GM12878 (cell line): ENCODE data around the gene STX8. TPM values are rescaled to one million over a fixed set of nuclear protein-coding genes. Genes with fewer than 3 reads are reported as not detected.
A peak's percentile ranks its signal among the peaks of the same experiment; 100 is the strongest.
"Not testable (repeated sequence)": the region's sequence is repeated elsewhere in the genome, so short reads cannot be mapped to it uniquely, and the experiment has no call there.

Source experiments
- ATAC-seq: fragments of 200-7000 bp; cut with Tn5 transposase; 3 replicates; pipeline ENCODE4 v1.9.1; 2020; ENCODE audit warnings: mild to moderate bottlenecking, moderate library complexity
- BruUV-seq: library from RNA; stranded (reverse); fragments of 400-500 nt; replicated peaks from 2 replicates; lab custom pipeline; 2021; lab: Mats Ljungman, UMichigan
- CTCF ChIA-PET: fragments of 300-600 bp; sonication (Branson Sonifier 250); formaldehyde crosslinking; extraction: SDS; loops from one replicate; lab custom pipeline; 2021; ENCODE audit warnings: inconsistent platforms; lab: Yijun Ruan, JAX
- POLR2A ChIA-PET: fragments of 350-600 bp; formaldehyde crosslinking; extraction: SDS; loops from one replicate; lab custom pipeline; 2021; ENCODE audit warnings: inconsistent platforms; lab: Charles Lee
- RAD21 ChIA-PET: fragments of 300-600 bp; sonication (Branson Sonifier 250); formaldehyde crosslinking; loops from one replicate; lab custom pipeline; 2023; ENCODE audit warnings: antibody characterized with exemption; ENCODE audit not compliant: unreplicated experiment; lab: Charles Lee
- SMC1A ChIA-PET: fragments of 300-600 bp; sonication (Branson Sonifier 250); formaldehyde crosslinking; loops from one replicate; lab custom pipeline; 2023; ENCODE audit not compliant: unreplicated experiment, uncharacterized antibody; lab: Charles Lee
- DNase-seq: peaks from one replicate; pipeline ENCODE4 v3.0.0-alpha.2; 2011; ENCODE audit warnings: low read depth, low spot score
- FAIRE-seq: peaks from 3 replicates; lab custom pipeline; 2011; peaks lifted over from hg19 to GRCh38; lab: Jason Lieb, UNC
- H2AFZ ChIP-seq: 2 replicates; pipeline ENCODE4 v1.6.0; 2011; ENCODE audit warnings: low read depth, low read length, control low read depth; ENCODE audit not compliant: control insufficient read depth
- H3K27ac ChIP-seq: 2 replicates; pipeline ENCODE4 v1.5.1; 2011; ENCODE audit warnings: control low read depth; ENCODE audit not compliant: control insufficient read depth, insufficient read depth
- H3K27me3 ChIP-seq, 2 experiments: replicated peaks in 1 of 2; 2 replicates each; pipeline versions ENCODE4 v1.6.0 to v1.6.1; 2011; ENCODE audit warnings: low read length in 1 of 2; ENCODE audit not compliant: control insufficient read depth in 2 of 2, insufficient read depth in 2 of 2
- H3K36me3 ChIP-seq, 2 experiments: 2 replicates each; pipeline ENCODE4 v1.5.1; 2011; ENCODE audit warnings: low read length in 1 of 2; ENCODE audit not compliant: control insufficient read depth in 2 of 2, insufficient read depth in 2 of 2
- H3K4me1 ChIP-seq: 2 replicates; pipeline ENCODE4 v1.6.1; 2011; ENCODE audit warnings: mild to moderate bottlenecking, low read length, moderate library complexity, mixed read lengths; ENCODE audit not compliant: control insufficient read depth, insufficient read depth
- H3K4me2 ChIP-seq: 2 replicates; pipeline ENCODE4 v1.6.0; 2011; ENCODE audit warnings: control low read depth; ENCODE audit not compliant: control insufficient read depth, insufficient read depth
- H3K4me3 ChIP-seq: fragments of 200-600 bp; sonication (generic); 2 replicates; pipeline ENCODE4 v1.5.1; 2016
- H3K79me2 ChIP-seq: 2 replicates; pipeline ENCODE4 v1.6.0; 2011; ENCODE audit warnings: low read length; ENCODE audit not compliant: control insufficient read depth, insufficient read depth
- H3K9ac ChIP-seq: 2 replicates; pipeline ENCODE4 v1.8.0; 2011; ENCODE audit warnings: low read length, control low read depth, mixed read lengths; ENCODE audit not compliant: control insufficient read depth, insufficient read depth
- H3K9me3 ChIP-seq: replicated peaks from 3 replicates; pipeline ENCODE4 v1.5.1; 2011; ENCODE audit warnings: mild to moderate bottlenecking, low read length; ENCODE audit not compliant: control insufficient read depth, insufficient read depth
- H4K20me1 ChIP-seq: 2 replicates; pipeline ENCODE4 v1.6.0; 2011; ENCODE audit not compliant: control insufficient read depth, insufficient read depth
- ASH2L ChIP-seq: fragments of 300-600, 200-600 bp; sonication (generic); IDR thresholded peaks from 2 replicates; pipeline ENCODE4 v1.6.1; 2017; ENCODE audit warnings: low read depth, mild to moderate bottlenecking, borderline replicate concordance
- CHD1 ChIP-seq: IDR thresholded peaks from 2 replicates; pipeline ENCODE4 v1.6.1; 2012; ENCODE audit warnings: low read depth, low read length, improper control_type of control experiment
- CHD4 ChIP-seq: fragments of 200-600 bp; sonication (generic); IDR thresholded peaks from 2 replicates; pipeline ENCODE4 v1.6.1; 2016; ENCODE audit warnings: mild to moderate bottlenecking
- EGR1 ChIP-seq, 2 experiments: IDR thresholded peaks; 1 replicate in 1 of 2; 2 replicates in 1 of 2; pipeline ENCODE4 v1.6.1; 2011 to 2012; ENCODE audit warnings: low read depth in 2 of 2, low read length in 2 of 2, borderline replicate concordance in 1 of 2, mild to moderate bottlenecking in 1 of 2, moderate library complexity in 1 of 2
- GABPA ChIP-seq: IDR thresholded peaks from 2 replicates; pipeline ENCODE4 v1.6.1; 2014; ENCODE audit warnings: antibody characterized with exemption, low read depth, mild to moderate bottlenecking, inconsistent platforms
- IKZF2 ChIP-seq, 2 experiments: fragments of 450-650 bp; IDR thresholded peaks; 2 replicates each; pipeline ENCODE4 v1.6.1; 2017; ENCODE audit warnings: mild to moderate bottlenecking in 2 of 2, moderate library complexity in 2 of 2
- NR2C2 ChIP-seq: IDR thresholded peaks from 2 replicates; pipeline ENCODE4 v1.6.1; 2011; ENCODE audit warnings: borderline replicate concordance, low read depth; ENCODE audit not compliant: control insufficient read depth, insufficient read length
- NRF1 ChIP-seq: conservative IDR thresholded peaks from 2 replicates; pipeline ENCODE4 v1.6.1; 2011; ENCODE audit warnings: mild to moderate bottlenecking, low read depth, low read length, improper control_type of control experiment
- SIX5 ChIP-seq: IDR thresholded peaks from 2 replicates; pipeline ENCODE4 v1.6.1; 2011; ENCODE audit warnings: mild to moderate bottlenecking, low read depth, low read length, moderate library complexity; ENCODE audit not compliant: severe bottlenecking
- SPI1 ChIP-seq: IDR thresholded peaks from 2 replicates; pipeline ENCODE4 v1.6.1; 2011; ENCODE audit warnings: low read depth, mild to moderate bottlenecking, low read length, moderate library complexity, borderline replicate concordance; ENCODE audit not compliant: insufficient read depth
- ZNF274 ChIP-seq: IDR thresholded peaks from one replicate; pipeline ENCODE4 v1.8.0; 2011; ENCODE audit not compliant: insufficient read length, insufficient read depth
- WGBS: methylation state at CpG from one replicate; pipeline ENCODE4 v1.1.6; 2016; ENCODE audit warnings: low lambda C conversion rate; ENCODE audit not compliant: insufficient replicate concordance, insufficient coverage; ENCODE audit errors: missing lambda C conversion rate; 5-methylcytosine and 5-hydroxymethylcytosine counted together
- in situ Hi-C: fragments of 300-500 bp; cut with MboI; formaldehyde crosslinking; loops from 9 replicates; pipeline ENCODE4 v1.14.3; 2018; ENCODE audit warnings: mixed read lengths
- intact Hi-C: fragments of 100-400 bp; cut with micrococcal nuclease; formaldehyde crosslinking; loops from one replicate; pipeline ENCODE4 v1.14.2; 2022; ENCODE audit not compliant: unreplicated experiment
- polyA plus RNA-seq, 11 experiments: library from polyadenylated mRNA; depleted of rRNA in 4 of 11; unstranded in 6 of 11; stranded (reverse) in 5 of 11; fragments of >200 nt; fragmentation: Nextera tagmentation in 4 of 11; fragmentation: Illumina TruSeq in 1 of 11; extraction: Ambion mirVana in 4 of 11; extraction: Trizol in 1 of 11; gene quantifications; 1 replicate in 1 of 11; 2 replicates in 10 of 11; pipeline versions ENCODE4 v1.2.1 to v1.2.3, GENCODE V29; 2011 to 2016; ENCODE audit warnings: inconsistent platforms in 2 of 11, missing spikeins in 2 of 11, low read depth in 1 of 11
- total RNA-seq, 4 experiments: library from RNA; depleted of rRNA in 3 of 4; stranded (reverse); fragments of >200 nt in 3 of 4; fragmentation: Illumina TruSeq in 1 of 4; extraction: Trizol in 1 of 4; gene quantifications; 2 replicates each; pipeline versions ENCODE4 v1.2.1 to v1.2.3, GENCODE V29; 2013 to 2021

The STX8 gene
- total and polyA plus RNA-seq, 10 of the 15 experiments (the other 5 are each of a cell fraction or from before 2014, with no cell fraction given): 47.9 to 151 (median 72.9) TPM

GRCh38 chr17:9356488-9356911 lies 219.1 kb downstream of the STX8 start:
- H4K20me1 ChIP-seq: no peaks in the 10 kb centered on the region
- in situ Hi-C loops: no loop called here
- no peak for FAIRE-seq
- intact Hi-C loops: no loop called here
- TF ChIP-seq GABPA (peak; percentile 46; the same call in 1 of the 2 replicates), SIX5 (peak; percentile 15), NRF1 (no peak), ASH2L (no peak), NR2C2 (no peak)
- TF ChIP-seq, all 136 proteins: peak for 2
- POLR2A ChIA-PET: interaction anchor here (0.5 kb wide), 1 partner anchor 37 kb away, joined by 5 read pairs; no protein-coding TSS in a partner anchor
- H3K4me3 ChIP-seq: no peak overlapping the region
- SMC1A ChIA-PET: interaction anchor here (0.7 kb wide), 1 partner anchor 57 kb away, joined by 3 read pairs; no protein-coding TSS in a partner anchor
- BruUV-seq: no TSS peak
- H3K27me3 ChIP-seq: no peaks in the 10 kb centered on the region
- H3K9me3 ChIP-seq: no peaks in the 10 kb centered on the region
- H3K4me2 ChIP-seq: peak overlapping the region; percentile 34
- H3K4me1 ChIP-seq: peaks cover 6% of the 10 kb centered on the region
- H2AFZ ChIP-seq: no peak overlapping the region
- no peaks in the 10 kb centered on the region for H3K79me2 ChIP-seq
- 22% methylated on average over 3 of the region's 3 CpGs for WGBS
- H3K27ac ChIP-seq: no peak overlapping the region; the same call in 1 of the 2 replicates
- no peak overlapping the region for H3K9ac ChIP-seq
- ATAC-seq (peak; percentile 45), DNase-seq (no peak)
- CTCF ChIA-PET: interaction anchor here (0.6 to 1.4 kb wide), 2 partner anchors 50 to 314 kb away, joined by 3 to 4 read pairs; no protein-coding TSS in a partner anchor
- RAD21 ChIA-PET: no interaction called here
- no peaks in the 10 kb centered on the region for H3K36me3 ChIP-seq

GRCh38 chr17:9355846-9356245 lies 219.8 kb downstream of the STX8 start:
- CTCF ChIA-PET: interaction anchor here (0.6 to 1.4 kb wide), 3 partner anchors 50 to 313 kb away, joined by 3 to 4 read pairs (median 3); no protein-coding TSS in a partner anchor

GRCh38 chr17:9355231-9355630 lies 220.4 kb downstream of the STX8 start:
- H3K27me3 ChIP-seq, BruUV-seq, H4K20me1 ChIP-seq, H3K4me3 ChIP-seq, DNase-seq, H3K36me3 ChIP-seq, H3K79me2 ChIP-seq, H3K9ac ChIP-seq, H3K4me2 ChIP-seq, FAIRE-seq, ATAC-seq, H3K9me3 ChIP-seq, POLR2A ChIA-PET, RAD21 ChIA-PET, in situ Hi-C loops, intact Hi-C loops, H3K27ac ChIP-seq, H2AFZ ChIP-seq, H3K4me1 ChIP-seq: not testable (repeated sequence)
- ChIA-PET SMC1A (interaction anchor here (1.0 to 1.2 kb wide), 2 partner anchors 10 to 197 kb away, joined by 3 read pairs; no protein-coding TSS in a partner anchor), CTCF (interaction anchor here (1.0 to 1.4 kb wide), 3 partner anchors 9 to 239 kb away, joined by 3 read pairs; no protein-coding TSS in a partner anchor)
- 91% methylated on average over 7 of the region's 10 CpGs for WGBS

More at GRCh38 chr17:9355846-9356245, 219.8 kb downstream of the STX8 start:
- intact Hi-C loops (no loop called here), in situ Hi-C loops (no loop called here)
- no peaks in the 10 kb centered on the region for H3K36me3 ChIP-seq
- no peak for ATAC-seq
- no peak for DNase-seq
- no peaks in the 10 kb centered on the region for H3K9me3 ChIP-seq
- peaks cover 6% of the 10 kb centered on the region for H3K4me1 ChIP-seq
- H3K4me3 ChIP-seq: no peak overlapping the region
- H3K27me3 ChIP-seq: no peaks in the 10 kb centered on the region
- H3K79me2 ChIP-seq: no peaks in the 10 kb centered on the region
- no TSS peak for BruUV-seq
- RAD21 ChIA-PET: interaction anchor here (0.5 kb wide), 1 partner anchor 85 kb away, joined by 3 read pairs; no protein-coding TSS in a partner anchor
- H3K27ac ChIP-seq: no peak overlapping the region
- SMC1A ChIA-PET: interaction anchor here (0.7 to 1.2 kb wide), 2 partner anchors 58 to 198 kb away, joined by 3 read pairs; no protein-coding TSS in a partner anchor
- H3K4me2 ChIP-seq: no peak overlapping the region
- H2AFZ ChIP-seq: no peak overlapping the region
- TF ChIP-seq SPI1 (peak; percentile 66), ZNF274 (no peak), CHD1 (no peak), IKZF2 (IDR thresholded peaks at IDR 0.05) (peak in 1 of 2 experiments; percentile 21; a peak in 1 of 4 replicates), EGR1 (IDR thresholded peaks at IDR 0.05; ENCODE audit: borderline replicate concordance in 1 of 2, low read depth in 2 of 2, low read length in 2 of 2) (no peak), CHD4 (no peak)
- FAIRE-seq: no peak
- WGBS: 65% methylated on average over 3 of the region's 3 CpGs
- no peaks in the 10 kb centered on the region for H4K20me1 ChIP-seq
- H3K9ac ChIP-seq: no peak overlapping the region
- POLR2A ChIA-PET: interaction anchor here (0.5 kb wide), 1 partner anchor 36 kb away, joined by 5 read pairs; no protein-coding TSS in a partner anchor
